Measurements from ENCODE around the gene RAD51AP2.

DNA sequence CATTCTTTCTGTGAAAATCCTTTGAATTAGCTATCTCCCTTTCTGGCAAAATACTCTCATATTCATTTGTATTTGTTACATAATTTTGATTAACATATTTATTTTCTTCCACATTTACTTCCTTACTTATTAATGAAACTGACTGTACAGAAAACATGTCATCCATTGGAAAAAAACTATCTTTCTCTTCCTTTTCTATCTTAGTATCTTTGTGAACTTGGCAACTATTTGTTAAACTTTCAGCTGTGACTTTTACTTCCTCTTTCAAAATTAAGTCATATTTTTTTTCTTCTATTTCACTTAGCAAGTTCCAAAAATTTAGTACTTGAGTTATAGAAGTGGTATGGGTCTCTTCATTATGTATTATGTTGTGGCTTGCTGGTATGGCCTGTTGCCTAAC, 2.6 kb downstream of the RAD51AP2 start:
- TF ChIP-seq, protein P1, sequence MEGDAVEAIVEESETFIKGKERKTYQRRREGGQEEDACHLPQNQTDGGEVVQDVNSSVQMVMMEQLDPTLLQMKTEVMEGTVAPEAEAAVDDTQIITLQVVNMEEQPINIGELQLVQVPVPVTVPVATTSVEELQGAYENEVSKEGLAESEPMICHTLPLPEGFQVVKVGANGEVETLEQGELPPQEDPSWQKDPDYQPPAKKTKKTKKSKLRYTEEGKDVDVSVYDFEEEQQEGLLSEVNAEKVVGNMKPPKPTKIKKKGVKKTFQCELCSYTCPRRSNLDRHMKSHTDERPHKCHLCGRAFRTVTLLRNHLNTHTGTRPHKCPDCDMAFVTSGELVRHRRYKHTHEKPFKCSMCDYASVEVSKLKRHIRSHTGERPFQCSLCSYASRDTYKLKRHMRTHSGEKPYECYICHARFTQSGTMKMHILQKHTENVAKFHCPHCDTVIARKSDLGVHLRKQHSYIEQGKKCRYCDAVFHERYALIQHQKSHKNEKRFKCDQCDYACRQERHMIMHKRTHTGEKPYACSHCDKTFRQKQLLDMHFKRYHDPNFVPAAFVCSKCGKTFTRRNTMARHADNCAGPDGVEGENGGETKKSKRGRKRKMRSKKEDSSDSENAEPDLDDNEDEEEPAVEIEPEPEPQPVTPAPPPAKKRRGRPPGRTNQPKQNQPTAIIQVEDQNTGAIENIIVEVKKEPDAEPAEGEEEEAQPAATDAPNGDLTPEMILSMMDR (IDR thresholded peaks at IDR 0.05) = no peak
- no peak for TF ChIP-seq EP300 (IDR thresholded peaks at IDR 0.05)
- no peak for TF ChIP-seq POLR2A (IDR thresholded peaks at IDR 0.05)

Measured in stomach (tissue), 4 donors.